ENCODE measurements around the gene HECW1.

Gene HECW1

GRCh38 chr7:43588477-43589132 lies 476.2 kb downstream of the HECW1 start:
- Histone ChIP-seq H3K4me1 (ENCODE audit: control insufficient read depth in 1 of 2, insufficient read depth in 1 of 2, low read depth in 1 of 2, low read length in 1 of 2) (peaks cover 85 to 93% of the 10 kb centered on the region in 2 experiments), H3K27me3 (no peaks in the 10 kb centered on the region), H3K36me3 (no peaks in the 10 kb centered on the region), H3K4me3 (ENCODE audit: low read depth in 1 of 2, low read length in 1 of 2) (no peak overlapping the region), H3K9me3 (no peaks in the 10 kb centered on the region), H3K27ac (peak overlapping the region; percentile 37)
- TF ChIP-seq CTCF (IDR thresholded peaks at IDR 0.05), result no peak

GRCh38 chr7:43589133-43589478 lies 476.7 kb downstream of the HECW1 start:
- peak overlapping the region; percentile 37 for H3K27ac ChIP-seq
- no peaks in the 10 kb centered on the region for H3K36me3 ChIP-seq
- no peak overlapping the region for H3K4me3 ChIP-seq (ENCODE audit: low read depth in 1 of 2, low read length in 1 of 2)
- H3K27me3 ChIP-seq, result no peaks in the 10 kb centered on the region
- H3K9me3 ChIP-seq, result no peaks in the 10 kb centered on the region
- H3K4me1 ChIP-seq (ENCODE audit: control insufficient read depth in 1 of 2, insufficient read depth in 1 of 2, low read depth in 1 of 2, low read length in 1 of 2), result peaks cover 85 to 92% of the 10 kb centered on the region in 2 experiments
- no peak for TF ChIP-seq CTCF (IDR thresholded peaks at IDR 0.05)

- Histone ChIP-seq H3K27me3 (no peaks in the 10 kb centered on the region), H3K36me3 (no peaks in the 10 kb centered on the region), H3K4me3 (ENCODE audit: low read depth in 1 of 2, low read length in 1 of 2) (no peak overlapping the region), H3K27ac (peak overlapping the region; percentile 37), H3K4me1 (ENCODE audit: control insufficient read depth in 1 of 2, insufficient read depth in 1 of 2, low read depth in 1 of 2, low read length in 1 of 2) (peaks cover 79 to 86% of the 10 kb centered on the region in 2 experiments), H3K9me3 (no peaks in the 10 kb centered on the region)
- TF ChIP-seq CTCF (IDR thresholded peaks at IDR 0.05), result no peak
Measured at GRCh38 chr7:43589728-43590127, 477.3 kb downstream of the HECW1 start.

- no peak overlapping the region for H3K4me3 ChIP-seq (ENCODE audit: low read depth in 1 of 2, low read length in 1 of 2)
- H3K27me3 ChIP-seq, result no peaks in the 10 kb centered on the region
- H3K9me3 ChIP-seq, result no peaks in the 10 kb centered on the region
- peaks cover 66 to 73% of the 10 kb centered on the region in 2 experiments for H3K4me1 ChIP-seq (ENCODE audit: control insufficient read depth in 1 of 2, insufficient read depth in 1 of 2, low read depth in 1 of 2, low read length in 1 of 2)
- peaks cover 2% of the 10 kb centered on the region for H3K36me3 ChIP-seq
- H3K27ac ChIP-seq, result peak overlapping the region; percentile 69
- TF ChIP-seq CTCF (IDR thresholded peaks at IDR 0.05), result no peak
Measured at GRCh38 chr7:43590862-43591557, 478.6 kb downstream of the HECW1 start.

- peak overlapping the region; percentile 69 for H3K27ac ChIP-seq
- no peaks in the 10 kb centered on the region for H3K27me3 ChIP-seq
- H3K9me3 ChIP-seq, result no peaks in the 10 kb centered on the region
- peaks cover 9% of the 10 kb centered on the region for H3K36me3 ChIP-seq
- H3K4me3 ChIP-seq (ENCODE audit: low read depth in 1 of 2, low read length in 1 of 2), result no peak overlapping the region
- peaks cover 60 to 67% of the 10 kb centered on the region in 2 experiments for H3K4me1 ChIP-seq (ENCODE audit: control insufficient read depth in 1 of 2, insufficient read depth in 1 of 2, low read depth in 1 of 2, low read length in 1 of 2)
- TF ChIP-seq CTCF (IDR thresholded peaks at IDR 0.05), result no peak
Measured at GRCh38 chr7:43591558-43592180, 479.2 kb downstream of the HECW1 start.
